HG03103 (cell line): ENCODE data around the gene SRCAP.
A peak's percentile ranks its signal among the peaks of the same experiment; 100 is the strongest.
"Not testable (repeated sequence)": the region's sequence is repeated elsewhere in the genome, so short reads cannot be mapped to it uniquely, and the experiment has no call there.

Experiments used
- ATAC-seq: cut with Tn5 transposase; IDR thresholded peaks from one replicate; pipeline ENCODE4 v1.9.1; 2021; ENCODE audit warnings: low read depth; ENCODE audit not compliant: unreplicated experiment

SRCAP gene

DNA sequence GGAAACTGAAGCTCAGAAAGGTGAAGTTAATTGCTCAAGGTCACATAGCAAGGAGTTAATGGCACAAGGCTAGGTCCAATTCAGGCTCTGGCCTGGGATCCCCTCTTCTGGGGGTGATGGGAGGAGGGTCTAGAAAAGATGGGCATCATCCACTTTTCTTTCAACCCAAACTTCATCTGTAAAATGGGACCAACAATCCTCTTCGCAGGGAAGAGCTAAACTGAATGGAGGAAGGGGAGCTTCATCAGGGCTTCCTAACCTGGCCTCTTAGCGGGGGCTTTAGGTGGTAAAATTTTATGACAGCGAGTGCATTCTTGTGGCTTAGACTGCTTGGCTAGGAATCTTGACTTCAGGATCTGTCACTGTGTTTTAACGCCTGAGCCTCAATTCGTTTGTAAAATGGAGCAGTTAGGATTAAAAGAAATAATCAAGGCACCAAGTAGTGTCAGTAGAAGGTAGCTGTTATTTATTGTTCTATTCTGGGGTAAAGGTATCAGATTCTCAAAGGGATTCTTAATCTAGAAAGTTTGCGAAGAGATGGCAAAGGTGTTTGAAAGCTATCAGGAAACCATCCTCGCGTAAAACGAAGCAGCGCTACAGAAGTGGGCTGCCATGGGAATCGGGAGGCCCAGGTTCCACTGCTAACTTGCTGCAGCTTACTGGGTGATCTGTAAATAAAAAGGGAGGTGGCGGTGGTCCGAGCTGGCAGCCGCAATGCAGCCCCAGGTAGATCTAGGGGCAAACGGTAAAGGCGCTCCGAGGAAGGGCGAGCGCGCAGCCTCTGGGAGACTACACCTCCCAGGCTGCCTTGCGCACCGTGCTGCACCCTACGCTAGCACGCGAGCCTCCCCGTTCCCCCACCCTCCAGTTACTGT, 1.5 kb upstream of the SRCAP start:
- peak; percentile 73 for ATAC-seq

DNA sequence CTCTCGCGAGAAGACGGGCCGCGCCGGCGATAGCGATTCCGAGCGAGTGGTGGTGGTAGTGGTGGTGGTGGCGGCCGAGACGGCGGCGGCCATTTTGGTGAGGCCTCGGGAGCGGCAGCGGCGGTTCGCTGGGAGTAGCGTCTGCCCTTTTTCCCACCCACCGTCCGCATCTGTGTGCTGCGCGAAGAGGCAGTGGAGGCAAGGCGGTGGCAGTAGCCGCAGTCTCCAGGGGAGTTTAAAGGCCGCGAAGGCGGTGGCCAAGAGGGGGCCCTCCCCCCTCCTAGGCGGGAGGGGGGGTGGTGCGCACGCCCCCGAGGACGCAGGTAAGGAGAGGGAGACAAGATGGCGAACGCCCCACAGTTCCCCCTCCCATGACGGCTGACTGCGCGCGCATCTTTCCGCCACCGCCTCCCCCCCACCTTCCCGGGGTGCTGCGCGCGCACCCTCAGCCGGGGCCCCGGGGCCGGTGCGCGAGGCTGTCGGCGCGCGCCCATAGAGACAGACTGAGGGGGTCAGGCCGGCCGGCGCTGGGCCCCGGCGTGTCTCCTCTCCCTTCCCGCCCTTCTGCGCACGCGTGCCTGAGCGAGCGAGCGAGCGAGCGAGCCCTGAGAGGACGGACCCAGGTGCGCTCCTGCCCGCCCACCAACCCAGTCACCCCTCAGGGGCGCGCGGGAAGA, 694 bp upstream of the SRCAP start:
- peak; percentile 42 for ATAC-seq

DNA sequence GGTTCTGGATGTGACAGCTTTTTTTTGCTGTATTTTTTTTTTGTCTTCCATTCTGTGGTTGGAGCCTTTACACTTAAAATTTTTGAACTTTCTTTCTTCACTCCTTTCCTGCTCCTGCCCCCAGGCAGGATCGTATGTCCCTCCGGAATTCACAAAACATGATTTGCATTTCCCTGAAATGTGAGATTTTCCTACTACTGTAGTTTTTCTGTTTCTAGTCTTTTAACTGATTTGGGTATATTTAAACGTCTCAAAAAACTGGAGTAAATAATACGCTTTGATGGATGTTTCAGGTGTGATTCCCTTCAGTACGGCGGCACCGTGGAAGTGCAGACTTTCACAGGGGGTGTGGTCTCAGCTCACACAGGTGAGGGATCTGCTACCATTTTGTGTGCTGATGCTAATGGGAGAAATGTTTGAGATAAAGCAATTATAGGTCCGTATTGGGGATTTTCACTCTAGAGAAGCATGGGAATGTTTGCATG, 686 bp downstream of the SRCAP start:
- no peak for ATAC-seq

DNA sequence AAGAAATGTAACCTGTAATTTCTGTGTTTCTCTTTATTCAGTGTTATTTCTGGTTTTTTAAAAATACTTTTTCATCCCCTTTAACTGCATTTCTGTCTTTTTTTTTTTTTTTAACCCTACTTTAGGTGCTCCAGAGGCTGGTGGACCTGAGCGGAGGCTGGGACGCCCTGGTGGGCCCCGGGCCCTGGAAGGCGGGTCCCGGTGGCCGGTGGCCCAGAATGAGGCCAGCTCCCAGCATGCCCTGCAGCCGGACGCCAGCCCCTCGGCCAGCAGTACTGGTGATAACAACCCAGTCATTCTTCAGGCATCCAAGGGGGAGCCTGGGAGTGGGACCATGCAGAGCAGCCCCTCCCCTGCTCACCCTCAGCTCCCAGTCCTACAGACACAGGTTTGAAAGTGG, 1.5 kb downstream of the SRCAP start:
- ATAC-seq, result no peak

DNA sequence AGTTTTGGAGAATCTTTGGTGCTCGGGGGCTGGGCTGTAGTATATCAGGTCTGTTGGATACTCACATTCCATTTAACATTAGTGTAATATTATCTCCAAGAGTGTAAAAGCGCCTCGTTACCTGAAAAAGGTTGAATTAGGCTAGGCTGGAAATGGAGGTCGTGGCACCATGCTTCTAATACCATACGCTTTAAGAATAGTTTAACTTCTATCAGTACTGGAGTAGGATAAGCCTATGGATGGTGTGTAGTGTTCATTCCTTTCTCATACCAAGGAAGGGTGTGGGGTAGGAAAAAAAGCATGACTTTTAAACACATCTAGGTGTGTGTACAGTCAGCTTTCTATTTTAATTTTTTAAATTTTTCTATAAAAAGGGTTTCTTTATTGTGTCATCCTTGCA, 2.0 kb downstream of the SRCAP start:
- ATAC-seq, result no peak

DNA sequence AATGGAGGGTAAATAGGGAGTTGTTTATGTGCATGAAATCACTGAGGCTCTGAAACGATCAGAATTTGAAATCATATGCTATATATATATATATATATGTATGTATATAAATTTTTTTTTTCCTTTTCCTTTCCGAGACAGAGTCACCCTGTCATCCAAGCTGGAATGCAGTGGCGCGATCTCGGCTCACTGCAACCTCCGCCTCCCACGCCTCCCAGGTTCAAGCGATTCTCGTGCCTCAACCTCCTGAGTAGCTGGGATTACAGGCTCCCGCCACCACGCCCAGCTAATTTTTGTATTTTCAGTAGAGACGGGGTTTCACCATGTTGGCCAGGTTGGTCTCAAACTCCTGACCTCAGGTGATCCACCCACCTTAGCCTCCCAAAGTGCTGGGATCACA, 4.1 kb downstream of the SRCAP start:
- not testable (repeated sequence) for ATAC-seq

DNA sequence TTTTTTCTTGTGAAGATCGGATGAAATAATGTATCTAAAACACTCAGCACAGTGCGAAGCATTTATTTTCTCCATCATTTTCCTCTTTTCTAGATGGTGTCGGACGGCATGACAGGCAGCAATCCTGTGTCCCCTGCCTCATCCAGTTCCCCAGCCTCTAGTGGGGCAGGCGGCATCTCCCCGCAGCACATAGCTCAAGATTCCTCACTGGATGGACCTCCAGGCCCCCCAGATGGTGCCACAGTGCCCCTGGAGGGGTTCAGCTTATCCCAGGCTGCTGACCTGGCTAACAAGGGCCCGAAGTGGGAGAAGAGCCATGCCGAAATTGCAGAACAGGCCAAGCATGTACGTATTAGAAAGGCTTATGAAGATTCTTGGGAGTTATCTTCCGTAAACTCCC, 5.0 kb downstream of the SRCAP start:
- ATAC-seq, result no peak

DNA sequence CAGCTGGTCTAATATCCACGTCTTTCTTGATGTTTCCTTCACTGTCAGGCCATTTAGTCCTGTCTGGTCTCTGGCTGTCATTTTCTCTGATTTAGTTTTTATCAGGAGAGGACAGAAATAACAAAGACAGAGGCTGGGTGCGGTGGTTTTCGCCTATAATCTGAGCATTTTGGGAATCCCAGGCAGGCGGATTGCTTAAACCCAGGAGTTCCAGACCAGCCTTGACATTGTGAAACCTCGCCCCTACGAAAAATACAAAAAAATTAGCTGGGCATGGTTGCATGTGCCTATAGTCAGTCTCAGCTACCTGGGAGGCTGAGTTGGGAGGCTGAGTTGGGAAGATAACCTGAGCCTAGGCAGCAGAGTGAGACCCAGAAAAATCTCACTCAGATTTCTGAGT, 7.1 kb downstream of the SRCAP start:
- ATAC-seq, result no peak

DNA sequence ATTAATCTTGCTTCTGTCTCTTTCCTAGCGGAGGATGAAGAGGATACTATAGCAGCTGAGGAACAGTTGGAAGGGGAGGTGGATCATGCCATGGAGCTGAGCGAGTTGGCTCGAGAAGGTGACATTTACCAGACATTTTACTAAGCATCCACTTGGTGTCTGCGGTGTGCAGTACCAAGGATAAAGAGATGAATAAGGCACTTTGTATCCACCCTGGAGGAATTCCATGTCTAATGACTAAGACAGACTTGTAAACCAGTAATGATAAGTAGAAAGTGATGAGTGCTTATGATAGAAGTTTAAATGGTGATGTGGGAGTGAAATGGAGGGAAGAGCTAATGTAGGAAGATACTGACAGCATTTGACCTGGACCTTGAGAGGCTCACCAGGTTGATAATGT, 12.0 kb downstream of the SRCAP start:
- no peak for ATAC-seq

DNA sequence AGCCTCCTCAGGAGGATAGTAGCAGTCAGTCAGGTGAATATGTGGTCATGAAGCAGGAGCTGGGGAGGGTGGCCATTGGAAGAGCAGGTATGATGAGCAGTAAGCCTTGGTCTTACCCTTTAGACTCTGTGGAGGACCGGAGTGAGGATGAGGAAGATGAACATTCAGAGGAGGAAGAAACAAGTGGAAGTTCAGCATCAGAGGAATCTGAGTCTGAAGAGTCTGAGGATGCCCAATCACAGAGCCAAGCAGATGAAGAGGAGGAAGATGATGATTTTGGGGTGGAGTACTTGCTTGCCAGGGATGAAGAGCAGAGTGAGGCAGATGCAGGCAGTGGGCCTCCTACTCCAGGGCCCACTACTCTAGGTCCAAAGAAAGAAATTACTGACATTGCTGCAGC, 12.7 kb downstream of the SRCAP start:
- no peak for ATAC-seq

DNA sequence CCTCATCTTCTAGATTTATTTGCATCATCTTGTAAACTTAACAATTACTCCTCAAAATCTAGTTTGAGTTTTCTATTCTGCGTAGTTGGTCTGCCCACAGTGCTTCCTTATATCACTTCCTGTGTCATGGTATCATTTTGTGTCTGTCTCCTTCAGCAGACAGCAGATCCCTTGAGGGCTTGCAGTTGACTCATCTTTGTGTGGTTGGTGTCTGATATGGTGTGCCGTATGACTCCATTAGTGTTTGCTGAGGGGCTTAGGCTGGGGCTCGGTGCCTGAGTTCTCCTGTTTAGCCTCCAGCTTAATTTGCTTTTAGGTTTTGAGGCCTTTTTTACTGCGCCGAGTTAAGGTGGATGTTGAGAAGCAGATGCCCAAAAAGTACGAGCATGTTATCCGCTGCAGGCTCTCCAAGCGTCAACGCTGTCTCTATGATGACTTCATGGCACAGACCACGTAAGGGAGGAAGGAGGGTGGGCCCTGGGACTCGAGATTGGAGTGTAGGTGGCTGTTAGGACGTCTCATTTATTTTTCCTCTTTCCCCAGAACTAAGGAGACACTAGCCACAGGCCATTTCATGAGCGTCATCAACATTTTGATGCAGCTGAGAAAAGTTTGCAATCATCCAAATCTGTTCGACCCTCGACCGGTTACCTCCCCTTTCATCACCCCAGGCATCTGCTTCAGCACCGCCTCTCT, 16.9 kb downstream of the SRCAP start:
- ATAC-seq, result no peak

DNA sequence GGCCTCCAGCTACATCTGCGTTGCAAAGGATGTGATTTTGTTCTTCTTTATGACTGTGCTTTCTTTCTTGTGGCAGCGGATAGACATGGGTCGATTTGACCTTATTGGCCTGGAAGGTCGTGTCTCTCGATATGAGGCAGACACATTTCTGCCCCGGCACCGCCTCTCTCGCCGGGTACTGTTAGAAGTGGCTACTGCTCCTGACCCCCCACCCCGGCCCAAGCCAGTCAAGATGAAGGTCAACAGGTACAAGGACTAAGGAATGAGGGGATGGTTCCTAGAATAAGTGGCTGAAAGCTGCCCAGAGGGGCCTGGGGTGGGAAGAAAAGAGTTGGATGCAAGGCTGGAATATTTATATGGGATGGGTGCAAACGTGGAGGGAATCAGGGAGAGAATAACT, 21.1 kb downstream of the SRCAP start:
- ATAC-seq, result no peak

DNA sequence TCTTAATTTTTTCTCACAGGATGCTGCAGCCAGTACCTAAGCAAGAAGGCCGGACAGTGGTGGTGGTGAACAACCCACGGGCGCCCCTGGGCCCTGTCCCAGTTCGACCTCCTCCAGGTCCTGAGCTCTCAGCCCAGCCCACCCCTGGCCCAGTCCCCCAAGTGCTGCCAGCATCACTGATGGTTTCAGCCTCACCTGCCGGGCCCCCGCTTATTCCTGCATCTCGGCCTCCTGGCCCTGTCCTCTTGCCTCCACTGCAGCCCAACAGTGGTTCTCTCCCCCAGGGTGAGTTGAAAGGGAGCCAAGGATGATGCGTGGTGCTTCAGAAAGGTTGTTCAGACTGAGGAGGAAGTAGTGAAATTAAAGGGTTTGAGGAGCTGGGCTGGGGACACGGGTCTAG, 21.7 kb downstream of the SRCAP start:
- no peak for ATAC-seq

DNA sequence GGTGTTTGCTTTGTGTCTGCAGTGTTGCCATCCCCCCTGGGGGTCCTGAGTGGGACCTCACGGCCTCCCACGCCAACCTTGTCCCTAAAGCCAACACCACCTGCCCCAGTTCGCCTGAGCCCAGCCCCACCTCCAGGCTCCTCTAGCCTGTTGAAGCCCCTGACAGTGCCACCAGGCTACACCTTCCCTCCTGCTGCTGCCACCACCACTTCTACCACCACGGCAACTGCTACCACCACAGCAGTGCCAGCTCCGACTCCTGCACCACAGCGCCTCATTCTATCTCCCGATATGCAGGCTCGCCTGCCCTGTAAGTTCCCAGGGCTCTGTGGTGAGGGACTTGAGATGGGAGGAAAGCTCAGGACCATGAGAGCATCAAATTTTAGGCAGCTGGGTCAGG, 22.2 kb downstream of the SRCAP start:
- no peak for ATAC-seq

DNA sequence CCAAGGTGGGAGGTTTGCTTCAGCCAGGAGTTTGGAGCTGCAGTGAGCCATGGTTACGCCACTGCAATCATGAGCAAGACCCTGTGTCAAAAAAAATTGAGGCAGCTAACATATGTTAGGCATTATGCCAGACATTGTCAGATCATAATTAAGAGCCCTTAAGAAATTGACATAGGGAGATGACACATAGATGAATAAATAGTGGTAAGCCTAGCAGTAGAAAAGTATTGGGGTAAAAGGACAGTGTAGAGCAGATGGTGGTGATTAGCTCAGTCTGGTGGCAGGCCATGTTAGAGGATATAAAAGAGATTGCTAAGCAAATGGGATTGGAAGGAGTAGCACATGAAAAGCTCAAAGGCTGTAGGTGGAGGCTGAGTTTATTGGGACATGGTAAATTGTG, 22.6 kb downstream of the SRCAP start:
- no peak for ATAC-seq

DNA sequence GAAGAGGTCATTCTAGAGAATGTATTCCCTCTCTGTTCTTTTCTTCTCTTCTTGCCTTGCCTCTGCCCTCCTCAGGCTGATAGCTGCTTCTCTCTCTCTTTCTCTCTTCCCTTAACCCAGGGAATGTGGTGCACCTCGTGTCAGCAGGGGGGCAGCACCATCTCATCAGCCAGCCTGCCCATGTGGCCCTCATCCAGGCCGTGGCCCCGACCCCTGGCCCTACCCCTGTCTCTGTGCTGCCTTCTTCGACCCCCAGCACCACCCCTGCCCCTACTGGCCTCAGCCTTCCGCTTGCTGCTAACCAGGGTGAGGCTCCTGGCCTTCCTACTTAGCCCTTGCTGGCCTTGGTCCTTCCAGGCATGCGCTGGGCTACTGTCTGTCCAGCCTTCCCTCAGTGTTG, 23.5 kb downstream of the SRCAP start:
- ATAC-seq, result no peak

DNA sequence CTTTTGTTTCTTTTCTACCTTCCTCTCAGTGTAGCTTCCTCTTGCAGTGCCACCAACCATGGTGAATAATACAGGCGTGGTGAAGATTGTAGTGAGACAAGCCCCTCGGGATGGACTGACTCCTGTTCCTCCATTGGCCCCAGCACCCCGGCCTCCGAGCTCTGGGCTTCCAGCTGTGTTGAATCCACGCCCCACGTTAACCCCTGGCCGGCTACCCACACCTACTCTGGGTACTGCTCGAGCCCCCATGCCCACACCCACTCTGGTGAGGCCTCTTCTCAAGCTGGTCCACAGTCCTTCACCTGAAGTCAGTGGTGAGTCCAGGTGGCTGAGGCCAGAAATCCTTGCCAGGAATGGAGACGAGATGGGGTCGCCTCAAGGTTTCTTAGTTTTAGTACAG, 23.9 kb downstream of the SRCAP start:
- ATAC-seq, result no peak

DNA sequence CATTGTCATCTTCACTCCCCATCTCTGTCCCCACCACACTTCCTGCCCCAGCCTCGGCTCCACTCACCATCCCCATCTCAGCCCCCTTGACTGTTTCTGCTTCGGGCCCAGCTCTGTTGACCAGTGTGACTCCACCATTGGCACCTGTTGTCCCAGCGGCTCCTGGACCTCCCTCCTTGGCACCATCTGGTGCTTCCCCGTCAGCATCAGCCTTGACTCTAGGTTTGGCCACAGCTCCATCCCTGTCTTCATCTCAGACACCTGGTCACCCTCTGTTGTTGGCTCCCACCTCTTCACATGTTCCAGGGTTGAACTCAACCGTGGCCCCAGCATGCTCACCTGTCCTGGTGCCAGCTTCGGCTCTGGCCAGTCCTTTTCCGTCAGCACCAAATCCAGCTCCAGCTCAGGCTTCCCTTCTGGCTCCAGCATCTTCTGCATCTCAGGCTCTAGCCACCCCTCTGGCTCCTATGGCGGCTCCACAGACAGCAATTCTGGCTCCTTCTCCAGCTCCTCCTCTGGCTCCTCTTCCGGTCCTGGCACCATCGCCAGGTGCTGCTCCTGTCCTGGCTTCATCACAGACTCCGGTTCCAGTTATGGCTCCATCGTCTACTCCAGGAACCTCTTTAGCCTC, 24.9 kb downstream of the SRCAP start:
- no peak for ATAC-seq

DNA sequence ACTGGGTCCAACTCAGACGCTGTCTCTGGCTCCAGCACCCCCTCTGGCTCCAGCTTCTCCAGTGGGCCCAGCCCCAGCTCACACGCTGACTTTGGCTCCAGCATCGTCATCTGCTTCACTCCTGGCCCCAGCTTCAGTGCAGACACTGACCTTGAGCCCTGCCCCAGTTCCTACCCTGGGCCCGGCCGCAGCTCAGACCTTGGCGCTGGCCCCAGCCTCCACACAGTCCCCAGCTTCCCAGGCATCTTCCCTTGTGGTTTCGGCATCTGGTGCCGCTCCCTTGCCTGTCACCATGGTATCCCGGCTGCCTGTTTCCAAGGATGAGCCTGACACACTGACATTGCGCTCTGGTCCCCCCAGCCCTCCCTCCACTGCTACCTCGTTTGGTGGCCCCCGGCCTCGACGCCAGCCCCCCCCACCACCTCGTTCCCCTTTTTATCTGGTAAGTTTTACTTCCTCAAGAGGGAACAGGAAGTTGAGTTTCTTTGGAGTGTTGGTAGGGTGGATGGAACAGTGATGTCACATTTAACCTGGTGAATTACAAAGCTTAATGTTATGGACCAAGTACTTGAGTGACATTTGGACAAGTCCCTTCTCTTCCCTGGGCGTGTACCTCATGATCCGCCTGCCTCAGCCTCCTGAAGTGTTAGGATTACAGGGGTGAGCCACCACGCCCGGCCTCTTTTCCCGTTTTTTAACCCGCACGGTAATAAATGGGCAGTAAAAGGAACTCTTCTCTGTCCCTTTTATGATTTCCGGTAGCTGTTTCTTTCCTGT, 25.9 kb downstream of the SRCAP start:
- no peak for ATAC-seq

DNA sequence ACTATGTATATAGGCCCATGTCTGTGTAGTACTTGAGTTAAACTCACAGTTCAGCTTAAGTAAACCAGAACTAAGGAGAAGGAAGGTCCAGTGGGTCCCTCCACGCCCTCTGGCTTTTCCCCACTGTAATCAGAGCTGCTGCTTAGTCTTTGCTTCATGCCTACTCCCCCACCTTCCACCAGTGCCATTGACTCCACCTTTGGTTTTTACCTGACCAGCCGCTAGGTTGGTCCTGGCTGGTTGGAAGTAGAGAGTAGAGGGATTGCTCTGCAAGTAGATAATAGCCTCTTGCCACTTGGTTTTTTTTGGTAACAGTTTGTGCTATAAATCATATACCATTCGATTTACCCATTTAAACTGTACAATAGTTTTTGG, 26.4 kb downstream of the SRCAP start:
- no peak for ATAC-seq
